Naive thymus-derived CD4-positive, alpha-beta T cell (primary cell): ENCODE results near the gene ZBTB11. TPM values are rescaled to one million over a fixed set of nuclear protein-coding genes. Genes with fewer than 3 reads are reported as not detected.
"Not testable (repeated sequence)": the region's sequence is repeated elsewhere in the genome, so short reads cannot be mapped to it uniquely, and the experiment has no call there.

Experiments used
- ATAC-seq: fragments of 150-1000 bp; cut with Tn5 transposase; 2 replicates; pipeline ENCODE4 v1.10.0; 2021; ENCODE audit warnings: mild to moderate bottlenecking, moderate library complexity
- CTCF ChIA-PET: fragments of 350-600 bp; sonication (Branson Sonifier 250); formaldehyde crosslinking; loops from one replicate; lab custom pipeline; 2021; ENCODE audit warnings: antibody characterized with exemption; lab: Charles Lee
- POLR2A ChIA-PET: fragments of 350-600 bp; sonication (Branson Sonifier 250); formaldehyde crosslinking; loops from one replicate; lab custom pipeline; 2021; ENCODE audit warnings: antibody characterized with exemption, inconsistent platforms; lab: Charles Lee
- DNase-seq, 9 donors: peaks; one replicate each; pipeline versions ENCODE4 v3.0.0 to v3.0.0-alpha.2; 2020 to 2022; ENCODE audit warnings: mixed read lengths in 1 of 9
- H3K27ac ChIP-seq: one replicate; pipeline ENCODE4 v1.7.0; 2013; ENCODE audit warnings: mild to moderate bottlenecking, low read depth, low read length, moderate library complexity
- H3K27me3 ChIP-seq, 2 donors: one replicate each; pipeline ENCODE4 v1.7.0; 2013; ENCODE audit warnings: low read length in 2 of 2, mild to moderate bottlenecking in 2 of 2, moderate library complexity in 2 of 2; ENCODE audit not compliant: control insufficient read depth in 2 of 2, insufficient read depth in 2 of 2
- H3K36me3 ChIP-seq, 3 experiments: 1 replicate in 2 of 3; 2 replicates in 1 of 3; pipeline ENCODE4 v1.7.0; 2013; ENCODE audit warnings: low read length in 3 of 3, mild to moderate bottlenecking in 3 of 3, moderate library complexity in 1 of 3; ENCODE audit not compliant: insufficient read depth in 3 of 3, control insufficient read depth in 2 of 3
- H3K4me1 ChIP-seq, 2 donors: one replicate each; pipeline ENCODE4 v1.7.0; 2013; ENCODE audit warnings: low read length in 2 of 2, mild to moderate bottlenecking in 2 of 2, moderate library complexity in 1 of 2; ENCODE audit not compliant: control insufficient read depth in 2 of 2, insufficient read depth in 2 of 2
- H3K4me3 ChIP-seq: 2 replicates; pipeline ENCODE4 v1.7.0; 2013; ENCODE audit warnings: mild to moderate bottlenecking, low read length
- H3K9me3 ChIP-seq, 3 experiments: 1 replicate in 2 of 3; 2 replicates in 1 of 3; pipeline ENCODE4 v1.7.0; 2013; ENCODE audit warnings: low read length in 3 of 3; ENCODE audit not compliant: control insufficient read depth in 2 of 3
- H3K27ac Mint-ChIP-seq, 9 donors: one replicate each; pipeline ENCODE4 v1.8.0; 2020 to 2022; ENCODE audit warnings: mixed read lengths in 9 of 9, mild to moderate bottlenecking in 8 of 9, moderate library complexity in 5 of 9, inconsistent platforms in 2 of 9
- H3K27me3 Mint-ChIP-seq, 5 donors: one replicate each; pipeline ENCODE4 v1.8.0; 2021 to 2022; ENCODE audit warnings: mixed read lengths in 5 of 5, mild to moderate bottlenecking in 1 of 5
- H3K36me3 Mint-ChIP-seq, 5 donors: one replicate each; pipeline ENCODE4 v1.8.0; 2020 to 2022; ENCODE audit warnings: mixed read lengths in 5 of 5, mild to moderate bottlenecking in 3 of 5, inconsistent platforms in 1 of 5
- H3K4me1 Mint-ChIP-seq, 7 donors: one replicate each; pipeline ENCODE4 v1.8.0; 2020 to 2022; ENCODE audit warnings: mixed read lengths in 7 of 7, mild to moderate bottlenecking in 3 of 7, inconsistent platforms in 1 of 7
- H3K4me3 Mint-ChIP-seq, 10 donors: one replicate each; pipeline ENCODE4 v1.8.0; 2020 to 2022; ENCODE audit warnings: mild to moderate bottlenecking in 10 of 10, mixed read lengths in 10 of 10, moderate library complexity in 6 of 10, inconsistent platforms in 2 of 10
- H3K9me3 Mint-ChIP-seq, 11 donors: one replicate each; pipeline ENCODE4 v1.8.0; 2020 to 2022; ENCODE audit warnings: mixed read lengths in 11 of 11, mild to moderate bottlenecking in 4 of 11, inconsistent platforms in 1 of 11, moderate library complexity in 1 of 11
- intact Hi-C, 2 donors: fragments of 100-400 bp; cut with micrococcal nuclease; formaldehyde crosslinking; loops; one replicate each; pipeline ENCODE4 v1.15.1; 2023
- polyA plus RNA-seq, 2 donors: library from polyadenylated mRNA; unstranded; fragments of 300-500 nt; fragmentation: Illumina TruSeq; gene quantifications; one replicate each; pipeline ENCODE4 v1.2.3, GENCODE V29; 2021
- total RNA-seq, 6 experiments: library from RNA in 5 of 6; stranded (reverse) in 5 of 6; gene quantifications; 1 replicate in 5 of 6; 2 replicates in 1 of 6; pipeline ENCODE4 v1.2.3 and lab custom pipeline; 2021 to 2026

Gene ZBTB11
- total and polyA plus RNA-seq, 7 experiments from 2014 or later, result 10.5 to 68.2 (median 52.1) TPM

GRCh38 chr3:101704639-101705038, 27.7 kb upstream of the ZBTB11 start:
- H3K4me3 ChIP-seq, POLR2A ChIA-PET, H3K27me3 ChIP-seq, H3K36me3 ChIP-seq, H3K27me3 Mint-ChIP-seq, H3K4me1 ChIP-seq, H3K4me1 Mint-ChIP-seq, CTCF ChIA-PET, H3K27ac Mint-ChIP-seq, DNase-seq, H3K9me3 ChIP-seq, H3K27ac ChIP-seq, ATAC-seq, H3K4me3 Mint-ChIP-seq, H3K9me3 Mint-ChIP-seq, H3K36me3 Mint-ChIP-seq: not testable (repeated sequence)
- intact Hi-C loops, result loop anchor here in 1 of 2 donors (5.0 kb wide), 1 partner anchor 1052 kb away; no protein-coding TSS in a partner anchor

GRCh38 chr3:101703169-101703568, 26.2 kb upstream of the ZBTB11 start:
- H3K27me3 ChIP-seq, result no peaks in the 10 kb centered on the region
- no peak overlapping the region for H3K4me3 ChIP-seq
- no peak for ATAC-seq
- H3K36me3 Mint-ChIP-seq, result peaks cover 0 to 3% (median 0%) of the 10 kb centered on the region in 5 donors
- no peaks in the 10 kb centered on the region for H3K4me1 ChIP-seq
- H3K9me3 Mint-ChIP-seq, result peaks cover 0 to 2% (median 0%) of the 10 kb centered on the region in 11 donors
- H3K27me3 Mint-ChIP-seq, result no peaks in the 10 kb centered on the region
- no peaks in the 10 kb centered on the region for H3K9me3 ChIP-seq
- DNase-seq, result no peak
- H3K27ac ChIP-seq, result no peak overlapping the region
- H3K4me1 Mint-ChIP-seq, result no peaks in the 10 kb centered on the region
- no peak overlapping the region for H3K27ac Mint-ChIP-seq
- H3K4me3 Mint-ChIP-seq, result no peak overlapping the region
- intact Hi-C loops, result loop anchor here in 1 of 2 donors (5.0 kb wide), 1 partner anchor 1051 kb away; no protein-coding TSS in a partner anchor
- ChIA-PET POLR2A (interaction anchor here (0.8 kb wide), 1 partner anchor 1843 kb away, joined by 3 read pairs; no protein-coding TSS in a partner anchor), CTCF (no interaction called here)
- no peaks in the 10 kb centered on the region for H3K36me3 ChIP-seq

GRCh38 chr3:101702726-101703125, 25.8 kb upstream of the ZBTB11 start:
- Histone ChIP-seq H3K27me3 (no peaks in the 10 kb centered on the region), H3K9me3 (no peaks in the 10 kb centered on the region), H3K4me3 (no peak overlapping the region), H3K36me3 (no peaks in the 10 kb centered on the region), H3K4me1 (no peaks in the 10 kb centered on the region), H3K27ac (no peak overlapping the region)
- ChIA-PET POLR2A (interaction anchor here (0.8 kb wide), 1 partner anchor 1842 kb away, joined by 3 read pairs; no protein-coding TSS in a partner anchor), CTCF (no interaction called here)
- ATAC-seq (no peak), DNase-seq (no peak)
- peaks cover 0 to 3% (median 0%) of the 10 kb centered on the region in 5 donors for H3K36me3 Mint-ChIP-seq
- no peaks in the 10 kb centered on the region for H3K4me1 Mint-ChIP-seq
- no peak overlapping the region for H3K4me3 Mint-ChIP-seq
- intact Hi-C loops, result loop anchor here in 1 of 2 donors (5.0 kb wide), 1 partner anchor 1050 kb away; no protein-coding TSS in a partner anchor
- no peak overlapping the region for H3K27ac Mint-ChIP-seq
- H3K27me3 Mint-ChIP-seq, result no peaks in the 10 kb centered on the region
- peaks cover 0 to 2% (median 0%) of the 10 kb centered on the region in 11 donors for H3K9me3 Mint-ChIP-seq

GRCh38 chr3:101701696-101702634, 25.0 kb upstream of the ZBTB11 start:
- DNase-seq (no peak), ATAC-seq (no peak)
- POLR2A ChIA-PET, result no interaction called here
- no peaks in the 10 kb centered on the region for H3K27me3 ChIP-seq
- H3K9me3 Mint-ChIP-seq, result peaks cover 0 to 2% (median 0%) of the 10 kb centered on the region in 11 donors
- no peak overlapping the region for H3K4me3 ChIP-seq
- H3K9me3 ChIP-seq, result no peaks in the 10 kb centered on the region
- CTCF ChIA-PET, result interaction anchor here (1.0 kb wide), 1 partner anchor 101 kb away, joined by 3 read pairs; no protein-coding TSS in a partner anchor
- no peaks in the 10 kb centered on the region for H3K4me1 Mint-ChIP-seq
- no peaks in the 10 kb centered on the region for H3K36me3 ChIP-seq
- no peaks in the 10 kb centered on the region for H3K4me1 ChIP-seq
- peaks cover 0 to 3% (median 0%) of the 10 kb centered on the region in 5 donors for H3K36me3 Mint-ChIP-seq
- no peak overlapping the region for H3K4me3 Mint-ChIP-seq
- intact Hi-C loops, result loop anchor here in 1 of 2 donors (5.0 kb wide), 1 partner anchor 1050 kb away; no protein-coding TSS in a partner anchor
- H3K27me3 Mint-ChIP-seq, result no peaks in the 10 kb centered on the region
- peak overlapping the region in 1 of 9 donors; percentile 62 for H3K27ac Mint-ChIP-seq
- no peak overlapping the region for H3K27ac ChIP-seq

- peaks cover 0 to 3% (median 0%) of the 10 kb centered on the region in 5 donors for H3K36me3 Mint-ChIP-seq
- H3K9me3 Mint-ChIP-seq, result peaks cover 0 to 4% (median 0%) of the 10 kb centered on the region in 11 donors
- H3K9me3 ChIP-seq, result no peaks in the 10 kb centered on the region
- peak overlapping the region in 2 of 9 donors; percentile 8 to 45 for H3K27ac Mint-ChIP-seq
- CTCF ChIA-PET, result interaction anchor here (0.7 to 1.6 kb wide), 3 partner anchors 90 to 530 kb away, joined by 3 to 7 read pairs (median 3); no protein-coding TSS in a partner anchor
- H3K4me1 Mint-ChIP-seq, result peaks cover 0 to 4% (median 3%) of the 10 kb centered on the region in 7 donors
- H3K4me1 ChIP-seq, result no peaks in the 10 kb centered on the region
- no peaks in the 10 kb centered on the region for H3K27me3 ChIP-seq
- no peak for ATAC-seq
- H3K36me3 ChIP-seq, result no peaks in the 10 kb centered on the region
- intact Hi-C loops, result loop anchor here (1.0 to 10.0 kb wide), 6 partner anchors 10 to 839 kb away; partner anchors contain the start of gene RPL24 (in 1 of the 2)
- no peak overlapping the region for H3K4me3 Mint-ChIP-seq
- POLR2A ChIA-PET, result no interaction called here
- no peaks in the 10 kb centered on the region for H3K27me3 Mint-ChIP-seq
- peak in 7 of 9 donors; percentile 30 to 65 (median 57) for DNase-seq
- H3K4me3 ChIP-seq, result no peak overlapping the region
- no peak overlapping the region for H3K27ac ChIP-seq
Observed at GRCh38 chr3:101695779-101696372, 18.9 kb upstream of the ZBTB11 start.

GRCh38 chr3:101694836-101695235, 17.9 kb upstream of the ZBTB11 start:
- H3K4me3 Mint-ChIP-seq, POLR2A ChIA-PET, H3K27ac Mint-ChIP-seq, H3K4me1 Mint-ChIP-seq, ATAC-seq, H3K9me3 Mint-ChIP-seq, H3K27ac ChIP-seq, DNase-seq, H3K9me3 ChIP-seq, H3K4me1 ChIP-seq, H3K27me3 Mint-ChIP-seq, H3K4me3 ChIP-seq, H3K27me3 ChIP-seq, H3K36me3 ChIP-seq, H3K36me3 Mint-ChIP-seq: not testable (repeated sequence)
- intact Hi-C loops, result loop anchor here (1.0 to 10.0 kb wide), 6 partner anchors 9 to 840 kb away; partner anchors contain the start of gene RPL24 (in 1 of the 2)
- CTCF ChIA-PET, result interaction anchor here (1.1 to 1.6 kb wide), 2 partner anchors 108 to 531 kb away, joined by 3 to 7 read pairs; no protein-coding TSS in a partner anchor
